MCF 10A (cell line): ENCODE measurements around the gene NCF2. TPM values are rescaled to one million over a fixed set of nuclear protein-coding genes. Genes with fewer than 3 reads are reported as not detected.

ENCODE experiments used
- BruUV-seq: library from RNA; stranded (reverse); fragments of 400-500 nt; replicated peaks from 2 replicates; lab custom pipeline; 2021; lab: Mats Ljungman, UMichigan
- CTCF ChIA-PET: fragments of 300-600 bp; sonication (Branson Sonifier 250); formaldehyde crosslinking; extraction: SDS; loops from one replicate; lab custom pipeline; 2021; ENCODE audit warnings: antibody characterized with exemption, inconsistent platforms; lab: Yijun Ruan, JAX
- POLR2A ChIA-PET: fragments of 300-600, 350-650 bp; sonication (Branson Sonifier 250); formaldehyde crosslinking; extraction: SDS; loops from one replicate; lab custom pipeline; 2020; ENCODE audit warnings: antibody characterized with exemption, inconsistent platforms; lab: Yijun Ruan, JAX
- DNase-seq: peaks from one replicate; pipeline ENCODE4 v3.0.0-alpha.2; 2018; ENCODE audit not compliant: unreplicated experiment
- H3K27ac Mint-ChIP-seq: one replicate; pipeline ENCODE4 v1.8.0; 2022; ENCODE audit warnings: mild to moderate bottlenecking, low read depth, mixed read lengths; ENCODE audit not compliant: unreplicated experiment
- H3K27me3 Mint-ChIP-seq: one replicate; pipeline ENCODE4 v1.8.0; 2022; ENCODE audit warnings: mixed read lengths; ENCODE audit not compliant: insufficient read depth, unreplicated experiment
- H3K36me3 Mint-ChIP-seq: one replicate; pipeline ENCODE4 v1.8.0; 2022; ENCODE audit warnings: mild to moderate bottlenecking, moderate library complexity, mixed read lengths; ENCODE audit not compliant: insufficient read depth, unreplicated experiment
- H3K4me1 Mint-ChIP-seq: one replicate; pipeline ENCODE4 v1.8.0; 2022; ENCODE audit warnings: mixed read lengths; ENCODE audit not compliant: insufficient read depth, unreplicated experiment
- H3K4me3 Mint-ChIP-seq: one replicate; pipeline ENCODE4 v1.8.0; 2022; ENCODE audit warnings: mild to moderate bottlenecking, moderate library complexity, mixed read lengths; ENCODE audit not compliant: unreplicated experiment
- H3K9me3 Mint-ChIP-seq: one replicate; pipeline ENCODE4 v1.8.0; 2022; ENCODE audit warnings: mixed read lengths; ENCODE audit not compliant: unreplicated experiment
- CTCF ChIP-seq: fragments of 200-600 bp; IDR thresholded peaks from one replicate; pipeline ENCODE4 v1.8.0; 2022; ENCODE audit warnings: antibody characterized with exemption, mild to moderate bottlenecking; ENCODE audit not compliant: unreplicated experiment
- intact Hi-C: fragments of 100-400 bp; cut with micrococcal nuclease; formaldehyde crosslinking; loops from 2 replicates; pipeline ENCODE4 v1.14.1; 2022
- total RNA-seq: library from RNA; stranded (reverse); gene quantifications from 2 replicates; pipeline ENCODE4 v1.2.3, GENCODE V29; 2022

NCF2 gene
- total RNA-seq, 1 experiment from 2014 or later = 4.9 TPM

- H3K27me3 Mint-ChIP-seq = no peaks in the 10 kb centered on the region
- no peak for TF ChIP-seq CTCF
- H3K36me3 Mint-ChIP-seq = no peaks in the 10 kb centered on the region
- intact Hi-C loops = no loop called here
- peaks cover 9% of the 10 kb centered on the region for H3K4me1 Mint-ChIP-seq
- CTCF ChIA-PET = interaction anchor here (0.5 to 4.0 kb wide), 6 partner anchors 9 to 335 kb away, joined by 3 to 20 read pairs (median 3); no protein-coding TSS in a partner anchor
- POLR2A ChIA-PET = interaction anchor here (0.8 kb wide), 1 partner anchor 110 kb away, joined by 3 read pairs; no protein-coding TSS in a partner anchor
- no peak overlapping the region for H3K27ac Mint-ChIP-seq
- no TSS peak for BruUV-seq
- H3K4me3 Mint-ChIP-seq = no peak overlapping the region
- no peaks in the 10 kb centered on the region for H3K9me3 Mint-ChIP-seq
- no peak for DNase-seq
Observed at GRCh38 chr1:183582021-183582713, 8.1 kb downstream of the NCF2 start.

GRCh38 chr1:183580281-183580682, 10.0 kb downstream of the NCF2 start:
- peak; percentile 50 for DNase-seq

GRCh38 chr1:183578856-183579255, 11.4 kb downstream of the NCF2 start:
- Mint-ChIP-seq H3K4me3 (no peak overlapping the region), H3K27ac (no peak overlapping the region), H3K36me3 (no peaks in the 10 kb centered on the region), H3K4me1 (peaks cover 7% of the 10 kb centered on the region), H3K27me3 (no peaks in the 10 kb centered on the region), H3K9me3 (no peaks in the 10 kb centered on the region)
- DNase-seq = no peak
- CTCF ChIA-PET = interaction anchor here (0.6 to 4.0 kb wide), 9 partner anchors 8 to 282 kb away, joined by 3 to 20 read pairs (median 5); no protein-coding TSS in a partner anchor
- no TSS peak for BruUV-seq
- no peak for TF ChIP-seq CTCF
- POLR2A ChIA-PET = interaction anchor here (0.6 kb wide), 1 partner anchor 11 kb away, joined by 3 read pairs; no protein-coding TSS in a partner anchor
- intact Hi-C loops = no loop called here

More at GRCh38 chr1:183580281-183580682, 10.0 kb downstream of the NCF2 start:
- Mint-ChIP-seq H3K4me3 (no peak overlapping the region), H3K4me1 (peaks cover 9% of the 10 kb centered on the region), H3K27me3 (no peaks in the 10 kb centered on the region), H3K27ac (no peak overlapping the region), H3K9me3 (no peaks in the 10 kb centered on the region), H3K36me3 (no peaks in the 10 kb centered on the region)
- intact Hi-C loops = no loop called here
- BruUV-seq = no TSS peak
- CTCF ChIA-PET = interaction anchor here (1.1 to 4.0 kb wide), 9 partner anchors 11 to 39 kb away, joined by 3 to 20 read pairs (median 4); no protein-coding TSS in a partner anchor
- POLR2A ChIA-PET = interaction anchor here (0.6 to 1.1 kb wide), 4 partner anchors 9 to 18 kb away, joined by 3 to 6 read pairs (median 3); no protein-coding TSS in a partner anchor
- no peak for TF ChIP-seq CTCF

- Mint-ChIP-seq H3K27ac (no peak overlapping the region), H3K4me1 (no peaks in the 10 kb centered on the region), H3K27me3 (no peaks in the 10 kb centered on the region), H3K9me3 (no peaks in the 10 kb centered on the region), H3K36me3 (no peaks in the 10 kb centered on the region), H3K4me3 (no peak overlapping the region)
- ChIA-PET CTCF (interaction anchor here (0.6 to 1.2 kb wide), 7 partner anchors 9 to 1437 kb away, joined by 3 to 6 read pairs (median 4); no protein-coding TSS in a partner anchor), POLR2A (interaction anchor here (1.4 kb wide), 1 partner anchor 10 kb away, joined by 5 read pairs; no protein-coding TSS in a partner anchor)
- no peak for DNase-seq
- intact Hi-C loops = no loop called here
- TF ChIP-seq CTCF = no peak
- no TSS peak for BruUV-seq
Observed at GRCh38 chr1:183577897-183578465, 12.3 kb downstream of the NCF2 start.
